ENCODE results near the gene DSCAML1.

DNA sequence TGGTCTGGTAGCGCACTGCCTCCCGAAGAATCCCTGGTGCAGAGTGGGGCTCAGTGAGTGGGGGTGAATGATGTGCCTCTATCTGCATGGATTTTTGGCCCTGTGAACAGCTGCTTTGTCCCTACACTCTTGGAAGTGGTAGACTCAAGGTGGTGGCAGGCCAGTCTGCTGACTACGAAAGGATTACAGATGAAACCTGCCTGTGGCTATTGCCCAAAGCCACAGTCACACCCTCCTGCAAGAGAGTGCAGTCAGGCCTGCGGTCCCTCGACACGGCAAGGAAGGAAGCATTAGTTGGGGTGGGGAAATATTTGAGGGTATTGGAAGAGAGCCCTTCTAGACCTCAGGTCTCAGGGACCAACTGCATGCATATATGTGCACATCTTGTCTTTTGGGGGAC is 63.7 kb downstream of the DSCAML1 start:
- TF ChIP-seq, protein P1, sequence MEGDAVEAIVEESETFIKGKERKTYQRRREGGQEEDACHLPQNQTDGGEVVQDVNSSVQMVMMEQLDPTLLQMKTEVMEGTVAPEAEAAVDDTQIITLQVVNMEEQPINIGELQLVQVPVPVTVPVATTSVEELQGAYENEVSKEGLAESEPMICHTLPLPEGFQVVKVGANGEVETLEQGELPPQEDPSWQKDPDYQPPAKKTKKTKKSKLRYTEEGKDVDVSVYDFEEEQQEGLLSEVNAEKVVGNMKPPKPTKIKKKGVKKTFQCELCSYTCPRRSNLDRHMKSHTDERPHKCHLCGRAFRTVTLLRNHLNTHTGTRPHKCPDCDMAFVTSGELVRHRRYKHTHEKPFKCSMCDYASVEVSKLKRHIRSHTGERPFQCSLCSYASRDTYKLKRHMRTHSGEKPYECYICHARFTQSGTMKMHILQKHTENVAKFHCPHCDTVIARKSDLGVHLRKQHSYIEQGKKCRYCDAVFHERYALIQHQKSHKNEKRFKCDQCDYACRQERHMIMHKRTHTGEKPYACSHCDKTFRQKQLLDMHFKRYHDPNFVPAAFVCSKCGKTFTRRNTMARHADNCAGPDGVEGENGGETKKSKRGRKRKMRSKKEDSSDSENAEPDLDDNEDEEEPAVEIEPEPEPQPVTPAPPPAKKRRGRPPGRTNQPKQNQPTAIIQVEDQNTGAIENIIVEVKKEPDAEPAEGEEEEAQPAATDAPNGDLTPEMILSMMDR (IDR thresholded peaks at IDR 0.05) = no peak
- TF ChIP-seq POLR2A (IDR thresholded peaks at IDR 0.05) (no peak), EP300 (IDR thresholded peaks at IDR 0.05) (no peak), POLR2AphosphoS5 (IDR thresholded peaks at IDR 0.05) (no peak)
